IPS-11a (cell line): ENCODE results near the gene RRM2.
"Not testable (repeated sequence)": the region's sequence is repeated elsewhere in the genome, so short reads cannot be mapped to it uniquely, and the experiment has no call there.

Experiments
- H3K4me3 ChIP-seq: one replicate; pipeline ENCODE4 v1.5.1; 2013; ENCODE audit warnings: low read depth, low read length, control low read depth

RRM2 gene

GRCh38 chr2:10132043-10132575, 9.6 kb downstream of the RRM2 start:
- H3K4me3 ChIP-seq = no peak overlapping the region

DNA sequence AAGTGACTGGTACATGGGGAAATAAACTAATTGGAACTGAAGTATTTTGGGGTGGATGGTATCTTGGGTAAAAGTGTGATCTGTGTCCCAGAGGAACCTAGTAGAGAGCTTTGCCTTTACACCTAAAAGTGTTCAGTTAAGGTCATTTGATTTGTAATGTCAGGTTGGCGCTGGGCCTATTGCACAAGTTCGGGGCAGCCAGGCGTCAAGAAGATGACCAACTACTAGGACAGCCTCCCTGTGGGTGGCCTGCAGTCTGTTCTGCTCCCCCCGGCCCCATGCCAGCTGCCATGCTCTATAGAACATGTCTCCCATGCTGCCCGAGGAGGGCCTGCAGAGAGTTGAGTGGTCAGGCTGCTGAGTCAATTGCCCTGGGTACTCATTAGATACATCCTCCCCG, 10.1 kb downstream of the RRM2 start:
- no peak overlapping the region for H3K4me3 ChIP-seq

GRCh38 chr2:10132996-10133647, 10.6 kb downstream of the RRM2 start:
- no peak overlapping the region for H3K4me3 ChIP-seq

DNA sequence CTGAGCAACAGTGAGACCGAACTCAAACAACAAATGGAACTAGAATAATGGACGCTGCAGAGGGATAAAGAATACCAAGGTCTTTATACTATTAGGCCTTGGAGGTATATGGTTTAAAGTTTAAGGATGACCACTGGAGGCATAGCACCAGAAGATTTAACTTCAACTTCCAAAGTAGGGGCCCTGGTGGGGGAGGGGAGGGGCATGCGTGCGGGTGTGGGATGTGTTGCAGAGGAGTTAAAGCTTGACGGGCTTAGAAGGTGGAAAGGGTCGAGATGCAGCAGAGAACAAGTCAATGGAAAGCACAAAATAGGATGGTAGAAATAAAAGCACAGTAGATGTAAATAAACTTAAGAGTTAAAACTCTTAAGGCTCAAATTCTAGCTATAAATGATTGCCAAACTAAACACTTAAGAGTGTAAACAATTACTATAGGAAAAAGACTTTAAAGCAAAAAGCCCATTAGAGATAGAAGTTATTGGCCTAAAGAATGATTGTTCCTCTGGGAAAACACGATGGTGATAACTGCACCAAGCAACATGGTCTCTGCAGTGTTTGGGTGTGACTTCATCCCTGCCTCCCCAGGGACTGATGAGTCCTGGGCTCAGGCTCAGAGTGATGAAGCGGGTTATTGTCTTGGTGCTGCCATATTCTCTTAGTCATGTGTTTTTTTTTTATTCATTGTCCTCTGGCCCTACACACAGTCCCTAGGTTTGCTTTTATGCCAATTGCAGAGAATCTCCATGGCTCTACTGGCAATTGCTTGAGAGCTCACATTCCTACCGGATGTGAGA, 13.0 kb downstream of the RRM2 start:
- H3K4me3 ChIP-seq = no peak overlapping the region

GRCh38 chr2:10136101-10136934, 13.8 kb downstream of the RRM2 start:
- no peak overlapping the region for H3K4me3 ChIP-seq

GRCh38 chr2:10137053-10137843, 14.7 kb downstream of the RRM2 start:
- no peak overlapping the region for H3K4me3 ChIP-seq

GRCh38 chr2:10139536-10139935, 17.0 kb downstream of the RRM2 start:
- H3K4me3 ChIP-seq = no peak overlapping the region

- H3K4me3 ChIP-seq = no peak overlapping the region
These were observed 18.5 kb downstream of the RRM2 start for GRCh38 chr2:10140841-10141610.

DNA sequence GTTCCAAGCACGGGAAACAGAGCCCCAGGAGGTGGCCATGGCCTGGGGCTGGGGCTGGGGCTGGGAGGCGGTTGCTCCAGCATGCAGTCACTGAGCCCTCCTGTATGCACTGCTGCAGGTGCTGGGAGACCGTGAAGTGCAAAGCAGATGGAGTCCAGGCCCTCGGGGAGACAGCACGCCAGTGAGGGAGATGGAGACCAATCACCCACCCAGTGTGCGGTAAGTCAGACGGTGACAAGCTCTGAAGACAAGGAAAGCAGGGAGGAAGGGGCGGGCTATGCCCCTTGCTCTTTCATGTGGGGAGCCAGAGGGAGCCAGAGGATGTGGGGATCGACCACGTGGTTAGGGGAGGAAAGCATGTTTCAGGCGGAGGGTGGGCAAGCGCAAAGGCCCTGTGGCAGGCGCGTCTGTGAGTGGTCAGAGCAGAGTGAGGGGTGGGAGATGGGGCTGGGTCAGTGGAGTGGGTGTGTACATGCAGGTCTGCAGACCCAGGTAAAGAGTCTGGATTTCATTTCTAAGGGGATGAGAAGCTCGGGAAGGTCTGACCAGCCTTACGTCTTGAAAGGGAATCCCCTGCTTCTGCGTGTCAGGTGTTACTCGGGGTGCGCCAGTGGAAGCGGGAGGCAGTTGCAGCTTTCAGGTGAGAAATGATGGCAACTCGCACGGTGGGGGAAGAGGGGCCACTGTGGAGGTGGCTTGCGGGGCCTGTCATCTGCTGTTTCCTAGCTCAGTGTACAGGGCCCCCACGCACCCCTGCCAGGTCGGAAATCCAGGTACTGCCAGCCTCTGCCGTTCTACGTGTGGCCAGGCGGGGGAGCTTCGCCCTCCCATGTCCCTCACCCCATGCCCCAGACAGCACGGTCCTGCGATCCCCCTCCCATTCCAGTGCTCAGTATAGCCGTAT, 19.4 kb downstream of the RRM2 start:
- H3K4me3 ChIP-seq = no peak overlapping the region

GRCh38 chr2:10142640-10142965, 20.1 kb downstream of the RRM2 start:
- no peak overlapping the region for H3K4me3 ChIP-seq

- no peak overlapping the region for H3K4me3 ChIP-seq
These were observed 22.4 kb downstream of the RRM2 start for GRCh38 chr2:10144771-10145518.

DNA sequence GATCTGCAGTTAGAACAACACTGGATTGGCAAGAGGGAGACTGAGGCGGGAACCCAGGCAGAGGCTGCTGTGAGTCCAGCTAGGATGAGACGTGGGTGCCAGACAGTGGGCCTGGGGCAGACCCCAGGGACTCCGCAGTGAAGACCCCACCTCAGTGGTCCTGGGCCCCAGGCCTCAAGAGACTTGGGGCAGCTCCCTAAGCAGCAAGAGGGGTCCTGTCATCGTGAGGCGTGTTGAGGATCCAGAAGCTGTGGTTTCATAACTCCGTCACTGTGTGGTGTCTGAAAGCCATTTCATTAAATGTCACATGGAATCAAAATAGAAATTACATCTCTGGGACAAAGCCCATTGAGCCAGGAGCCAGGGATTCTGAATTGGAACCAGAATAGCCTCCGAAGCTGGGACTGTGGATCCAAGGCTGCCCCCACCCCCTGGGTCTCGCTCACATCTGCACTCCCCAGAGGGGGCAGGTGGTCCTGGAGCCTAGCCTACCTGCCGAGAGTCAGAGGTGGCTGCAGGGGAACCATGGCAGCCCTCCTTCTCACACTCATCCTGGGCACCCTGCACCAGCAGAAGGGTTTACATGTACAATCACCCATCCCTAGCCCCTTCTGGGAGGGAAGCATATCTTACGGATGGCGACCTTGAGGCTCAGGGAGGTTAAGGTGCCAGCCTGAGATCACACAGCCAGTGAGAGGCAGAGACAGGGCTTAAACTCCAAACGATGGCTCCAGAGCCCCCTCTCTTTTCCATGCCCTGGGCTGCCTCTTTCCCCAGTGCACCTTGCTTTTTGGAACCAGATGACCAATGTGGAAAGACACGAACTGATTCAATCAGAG, 23.2 kb downstream of the RRM2 start:
- no peak overlapping the region for H3K4me3 ChIP-seq

GRCh38 chr2:10146366-10147005, 23.9 kb downstream of the RRM2 start:
- H3K4me3 ChIP-seq = no peak overlapping the region

DNA sequence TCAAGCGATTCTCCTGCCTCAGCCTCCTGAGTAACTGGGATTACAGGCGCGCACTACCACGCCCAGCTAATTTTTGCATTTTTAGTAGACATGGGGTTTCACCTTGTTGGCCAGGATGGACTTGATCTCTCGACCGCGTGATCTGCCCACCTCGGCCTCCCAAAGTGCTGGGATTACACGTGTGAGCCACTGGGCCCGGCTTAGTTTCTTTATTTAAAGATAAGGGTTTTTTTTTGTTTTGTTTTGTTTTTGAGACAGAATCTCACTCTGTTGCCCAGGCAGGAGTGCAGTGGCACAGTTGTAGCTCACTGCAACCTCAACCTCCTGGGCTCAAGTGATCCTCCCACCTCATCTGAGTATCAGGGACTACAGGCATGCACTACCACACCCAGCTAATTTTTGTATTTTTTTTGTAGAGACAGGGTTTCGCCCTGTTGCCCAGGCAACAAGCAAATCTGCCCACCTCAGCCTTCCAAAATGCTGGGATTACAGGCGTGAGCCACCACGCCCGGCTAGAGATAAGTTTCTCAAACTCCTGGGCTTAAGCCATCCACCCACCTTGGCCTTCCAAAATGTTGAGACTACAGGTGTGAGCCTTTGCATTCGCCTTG, 24.6 kb downstream of the RRM2 start:
- H3K4me3 ChIP-seq = not testable (repeated sequence)

- H3K4me3 ChIP-seq = no peak overlapping the region
These were observed 25.7 kb downstream of the RRM2 start for GRCh38 chr2:10148268-10148667.

GRCh38 chr2:10149635-10150034, 27.1 kb downstream of the RRM2 start:
- H3K4me3 ChIP-seq = no peak overlapping the region

DNA sequence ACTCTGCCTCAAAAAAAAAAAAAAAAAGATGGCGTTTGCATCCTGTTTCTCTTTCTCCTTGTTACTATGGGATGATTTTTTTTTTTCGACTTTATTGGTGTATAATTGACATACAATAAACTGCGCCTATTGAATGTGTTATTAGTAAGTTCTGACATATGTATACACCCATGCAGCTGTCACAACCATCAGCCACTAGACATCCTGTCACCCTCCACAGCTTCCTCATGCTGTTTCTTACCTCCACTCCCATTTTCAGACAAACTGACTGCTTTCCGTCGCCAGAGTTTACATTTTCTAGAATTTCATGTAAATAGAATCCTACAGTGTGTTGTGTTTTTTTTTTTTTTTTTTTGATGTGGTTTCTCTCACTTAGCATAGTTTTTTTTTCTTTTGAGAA, 27.9 kb downstream of the RRM2 start:
- H3K4me3 ChIP-seq = no peak overlapping the region
